Brain microvascular endothelial cell (primary cell): ENCODE results near the gene PLET1.

Experiments
- DNase-seq: peaks from one replicate; pipeline ENCODE4 v3.0.0-alpha.2; 2020
- H3K27ac ChIP-seq: fragments of 250-450 bp; sonication (Bioruptor Pico); 2 replicates; pipeline ENCODE4 v1.5.1; 2020; ENCODE audit warnings: mild to moderate bottlenecking, moderate library complexity
- H3K27me3 ChIP-seq: fragments of 250-450 bp; sonication (Bioruptor Pico); replicated peaks from 2 replicates; pipeline ENCODE4 v1.5.1; 2020; ENCODE audit warnings: mild to moderate bottlenecking
- H3K36me3 ChIP-seq: fragments of 250-450 bp; sonication (Bioruptor Pico); replicated peaks from 2 replicates; pipeline ENCODE4 v1.5.1; 2020; ENCODE audit warnings: mild to moderate bottlenecking
- H3K4me3 ChIP-seq: 2 replicates; pipeline ENCODE4 v1.5.1; 2011; ENCODE audit warnings: low read depth, mild to moderate bottlenecking, control low read depth, low read length, moderate library complexity
- in situ Hi-C: cut with HindIII; loops from 2 replicates; pipeline ENCODE4 v1.10.0; 2017; ENCODE audit warnings: low sequenced_read_pairs, low pct_ligation_motif_present
- TF ChIP-seq, protein P1 (sequence below): IDR thresholded peaks from 2 replicates; pipeline ENCODE4 v1.5.1; 2011; ENCODE audit warnings: low read depth, mild to moderate bottlenecking, moderate library complexity, low read length, control low read depth, inconsistent platforms; ENCODE audit errors: missing control alignments

Gene PLET1

DNA sequence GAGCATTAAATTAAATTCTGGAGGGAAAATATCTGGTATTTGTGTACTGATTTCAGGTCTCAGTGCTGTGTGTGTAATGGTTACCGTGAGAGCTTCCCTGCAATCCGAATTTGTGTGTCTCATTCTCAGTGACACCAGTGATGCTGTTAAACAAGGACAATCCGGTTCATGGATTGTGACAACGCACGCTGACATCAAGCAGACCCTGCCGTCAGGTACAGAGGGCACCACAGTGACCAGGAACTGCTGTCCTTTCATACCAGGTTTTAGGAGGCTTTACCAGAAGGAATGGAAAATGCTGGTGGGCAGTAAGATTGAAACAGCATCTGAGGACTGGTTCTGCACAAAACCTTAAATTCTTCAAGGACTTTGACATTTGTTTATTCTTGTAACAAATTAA lies 30.5 kb upstream of the PLET1 start:
- in situ Hi-C loops, result no loop called here
- no peaks in the 10 kb centered on the region for H3K27me3 ChIP-seq
- no peaks in the 10 kb centered on the region for H3K36me3 ChIP-seq
- DNase-seq, result no peak
- no peak overlapping the region for H3K27ac ChIP-seq
- TF ChIP-seq, protein P1, sequence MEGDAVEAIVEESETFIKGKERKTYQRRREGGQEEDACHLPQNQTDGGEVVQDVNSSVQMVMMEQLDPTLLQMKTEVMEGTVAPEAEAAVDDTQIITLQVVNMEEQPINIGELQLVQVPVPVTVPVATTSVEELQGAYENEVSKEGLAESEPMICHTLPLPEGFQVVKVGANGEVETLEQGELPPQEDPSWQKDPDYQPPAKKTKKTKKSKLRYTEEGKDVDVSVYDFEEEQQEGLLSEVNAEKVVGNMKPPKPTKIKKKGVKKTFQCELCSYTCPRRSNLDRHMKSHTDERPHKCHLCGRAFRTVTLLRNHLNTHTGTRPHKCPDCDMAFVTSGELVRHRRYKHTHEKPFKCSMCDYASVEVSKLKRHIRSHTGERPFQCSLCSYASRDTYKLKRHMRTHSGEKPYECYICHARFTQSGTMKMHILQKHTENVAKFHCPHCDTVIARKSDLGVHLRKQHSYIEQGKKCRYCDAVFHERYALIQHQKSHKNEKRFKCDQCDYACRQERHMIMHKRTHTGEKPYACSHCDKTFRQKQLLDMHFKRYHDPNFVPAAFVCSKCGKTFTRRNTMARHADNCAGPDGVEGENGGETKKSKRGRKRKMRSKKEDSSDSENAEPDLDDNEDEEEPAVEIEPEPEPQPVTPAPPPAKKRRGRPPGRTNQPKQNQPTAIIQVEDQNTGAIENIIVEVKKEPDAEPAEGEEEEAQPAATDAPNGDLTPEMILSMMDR, result no peak
- H3K4me3 ChIP-seq, result no peak overlapping the region

DNA sequence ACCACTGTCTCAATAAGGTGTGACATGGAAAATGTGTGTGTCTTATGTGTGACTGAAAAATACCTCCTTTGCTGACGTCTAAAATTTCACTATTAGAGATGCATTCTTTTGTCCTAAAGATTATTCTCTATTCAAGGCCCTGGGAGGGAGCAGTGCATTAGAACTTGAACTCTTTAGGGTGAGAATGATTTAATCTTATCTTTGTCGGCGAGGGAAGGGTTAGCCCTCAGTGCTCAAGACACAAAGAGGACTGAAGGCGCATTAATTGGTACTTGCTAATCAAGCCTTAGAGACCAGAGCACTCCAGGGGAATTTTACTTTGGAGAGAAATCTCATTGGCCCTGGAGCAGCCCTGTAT lies 29.8 kb upstream of the PLET1 start:
- TF ChIP-seq, protein P1, result no peak
- Histone ChIP-seq H3K36me3 (no peaks in the 10 kb centered on the region), H3K4me3 (peak overlapping the region; percentile 70), H3K27me3 (no peaks in the 10 kb centered on the region), H3K27ac (peak overlapping the region; percentile 34)
- no peak for DNase-seq
- in situ Hi-C loops, result no loop called here

DNA sequence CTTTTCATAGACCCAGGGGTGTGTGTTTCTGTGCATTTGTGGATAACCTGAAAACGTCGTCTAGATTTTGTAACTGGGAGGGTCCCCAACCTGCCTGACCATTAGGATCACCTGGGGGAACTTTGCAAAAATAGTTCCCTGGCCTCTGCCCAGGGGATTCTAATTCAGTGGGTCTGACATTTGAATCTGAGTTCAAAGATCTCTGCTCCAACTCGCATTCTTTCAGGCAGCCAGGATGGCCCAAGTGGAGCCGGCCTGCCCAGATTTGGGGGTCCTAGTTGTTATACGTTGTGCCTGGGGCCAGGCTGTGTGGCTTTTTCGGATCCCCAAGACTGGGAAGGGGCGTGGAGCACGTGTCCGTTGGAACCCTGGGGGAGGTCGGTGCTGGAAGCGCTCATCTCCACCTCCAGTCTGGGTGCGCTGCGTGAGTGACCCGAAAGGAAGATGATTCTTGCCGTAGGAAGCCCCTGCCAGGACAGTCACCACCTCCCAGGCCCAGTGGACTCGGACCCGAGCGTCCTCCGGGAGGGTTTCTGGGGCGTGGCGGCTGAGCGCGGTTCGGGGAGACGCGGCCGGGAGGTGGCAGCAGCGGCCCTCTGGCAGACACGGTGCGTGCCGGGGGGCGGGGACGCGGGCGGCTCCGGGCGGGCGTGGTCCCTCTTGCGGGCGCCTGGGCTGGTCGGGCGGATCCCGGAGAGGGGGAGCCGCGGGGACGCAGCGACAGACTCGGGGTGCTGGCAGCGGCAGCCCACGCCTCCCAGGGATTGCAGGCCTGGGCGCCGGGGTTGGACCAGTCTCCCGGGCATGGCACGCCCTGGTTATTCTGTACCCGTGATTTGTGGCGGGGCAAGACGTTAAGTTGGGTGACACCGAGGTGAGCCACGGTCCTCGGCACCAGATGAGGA lies 29.2 kb upstream of the PLET1 start:
- DNase-seq, result peak; percentile 28
- Histone ChIP-seq H3K4me3 (peak overlapping the region; percentile 70), H3K36me3 (no peaks in the 10 kb centered on the region), H3K27me3 (no peaks in the 10 kb centered on the region), H3K27ac (peak overlapping the region; percentile 34)
- TF ChIP-seq, protein P1, result peak; percentile 69
- in situ Hi-C loops, result no loop called here

DNA sequence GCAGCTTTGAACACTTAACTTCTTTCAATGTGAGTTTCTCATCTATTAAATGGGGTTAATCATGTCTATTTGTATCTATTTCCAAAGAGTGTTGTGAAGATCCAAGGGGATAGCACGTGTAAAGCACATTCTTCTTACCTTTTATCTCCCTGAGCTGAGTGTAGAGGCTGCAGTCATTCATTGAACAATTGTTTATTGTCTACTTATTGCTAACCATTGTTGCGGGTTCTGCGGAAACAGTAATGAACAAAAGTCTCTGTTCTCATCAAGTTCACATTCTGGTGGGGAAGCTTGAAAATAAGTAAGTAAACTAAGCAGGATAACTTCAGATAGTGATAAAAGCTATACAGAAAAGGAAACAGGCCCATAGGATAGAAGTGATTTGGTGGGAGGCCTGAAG lies 27.4 kb upstream of the PLET1 start:
- H3K36me3 ChIP-seq, result no peaks in the 10 kb centered on the region
- DNase-seq, result no peak
- H3K4me3 ChIP-seq, result no peak overlapping the region
- TF ChIP-seq, protein P1, result no peak
- H3K27ac ChIP-seq, result no peak overlapping the region
- in situ Hi-C loops, result no loop called here
- H3K27me3 ChIP-seq, result no peaks in the 10 kb centered on the region

DNA sequence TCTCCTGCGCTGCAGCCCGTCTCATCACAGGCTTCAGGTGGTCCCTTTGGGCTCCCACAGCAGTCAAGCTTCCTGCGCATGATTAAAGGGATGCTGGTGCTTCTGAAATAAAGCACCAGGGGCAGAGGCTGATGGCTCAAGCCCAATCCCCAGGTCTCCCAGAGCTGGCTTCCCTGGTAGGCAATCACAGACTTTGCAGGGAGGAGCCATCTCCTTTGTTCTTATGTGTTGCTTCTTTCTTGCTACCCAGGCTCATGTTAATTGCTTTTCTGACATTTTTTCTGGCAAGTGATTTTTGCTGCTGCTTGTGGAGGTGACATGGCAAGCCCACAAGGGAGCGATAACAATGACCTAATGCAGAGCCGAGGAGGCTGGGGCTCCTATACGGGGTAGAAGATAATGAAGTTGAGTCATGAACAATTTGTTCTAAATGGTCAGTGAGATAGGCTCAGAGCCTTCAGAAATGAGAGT lies 25.2 kb upstream of the PLET1 start:
- H3K36me3 ChIP-seq, result no peaks in the 10 kb centered on the region
- in situ Hi-C loops, result no loop called here
- no peak overlapping the region for H3K27ac ChIP-seq
- TF ChIP-seq, protein P1, result no peak
- peak; percentile 70 for DNase-seq
- H3K4me3 ChIP-seq, result no peak overlapping the region
- no peaks in the 10 kb centered on the region for H3K27me3 ChIP-seq
